Astrocyte (in vitro differentiated cells and primary cell): ENCODE measurements around the gene CERS6. TPM values are rescaled to one million over a fixed set of nuclear protein-coding genes. Genes with fewer than 3 reads are reported as not detected.

Experiments
- DNase-seq: peaks from one replicate; pipeline ENCODE4 v3.0.0-alpha.2; 2010; ENCODE audit warnings: low read depth
- FAIRE-seq: peaks from 2 replicates; lab custom pipeline; 2011; peaks lifted over from hg19 to GRCh38; lab: Jason Lieb, UNC
- H2AFZ ChIP-seq: 2 replicates; pipeline ENCODE4 v1.6.0; 2012; ENCODE audit warnings: low read depth, low read length, inconsistent platforms
- H3K27ac ChIP-seq: 2 replicates; pipeline ENCODE4 v1.5.1; 2011; ENCODE audit warnings: low read depth, low read length, inconsistent platforms
- H3K27me3 ChIP-seq: 2 replicates; pipeline ENCODE4 v1.6.0; 2011; ENCODE audit warnings: low read length, inconsistent platforms; ENCODE audit not compliant: insufficient read depth
- H3K36me3 ChIP-seq: 2 replicates; pipeline ENCODE4 v1.5.1; 2011; ENCODE audit warnings: low read length, inconsistent platforms; ENCODE audit not compliant: insufficient read depth
- H3K4me1 ChIP-seq: 2 replicates; pipeline ENCODE4 v1.5.1; 2011; ENCODE audit warnings: low read length, inconsistent platforms; ENCODE audit not compliant: insufficient read depth
- H3K4me2 ChIP-seq: 2 replicates; pipeline ENCODE4 v1.6.0; 2012; ENCODE audit warnings: low read length, inconsistent platforms
- H3K4me3 ChIP-seq: 2 replicates; pipeline ENCODE4 v1.5.1; 2011; ENCODE audit warnings: low read depth, mild to moderate bottlenecking, low read length, inconsistent platforms; ENCODE audit not compliant: insufficient read depth
- H3K79me2 ChIP-seq: 2 replicates; pipeline ENCODE4 v1.6.0; 2012; ENCODE audit warnings: mild to moderate bottlenecking, low read length, inconsistent platforms; ENCODE audit not compliant: insufficient read depth
- H3K9ac ChIP-seq: 2 replicates; pipeline ENCODE4 v1.6.0; 2012; ENCODE audit warnings: mild to moderate bottlenecking, low read length, inconsistent platforms
- H3K9me3 ChIP-seq: 2 replicates; pipeline ENCODE4 v1.5.1; 2012; ENCODE audit warnings: low read depth, mild to moderate bottlenecking, low read length, inconsistent platforms; ENCODE audit not compliant: insufficient read depth
- H4K20me1 ChIP-seq: 2 replicates; pipeline ENCODE4 v1.6.0; 2012; ENCODE audit warnings: low read length, inconsistent platforms; ENCODE audit not compliant: insufficient read depth
- H3K27ac Mint-ChIP-seq: one replicate; pipeline ENCODE4 v1.8.0; 2021; ENCODE audit warnings: mild to moderate bottlenecking, mixed read lengths; ENCODE audit not compliant: unreplicated experiment
- H3K27me3 Mint-ChIP-seq: one replicate; pipeline ENCODE4 v1.8.0; 2021; ENCODE audit warnings: low read depth, mixed read lengths; ENCODE audit not compliant: unreplicated experiment
- H3K36me3 Mint-ChIP-seq: one replicate; pipeline ENCODE4 v1.8.0; 2021; ENCODE audit warnings: low read depth, mixed read lengths; ENCODE audit not compliant: unreplicated experiment
- H3K4me1 Mint-ChIP-seq: one replicate; pipeline ENCODE4 v1.8.0; 2021; ENCODE audit warnings: low read depth, mixed read lengths; ENCODE audit not compliant: unreplicated experiment
- H3K4me3 Mint-ChIP-seq: one replicate; pipeline ENCODE4 v1.8.0; 2021; ENCODE audit warnings: mild to moderate bottlenecking, moderate library complexity, mixed read lengths; ENCODE audit not compliant: unreplicated experiment
- H3K9me3 Mint-ChIP-seq: one replicate; pipeline ENCODE4 v1.8.0; 2021; ENCODE audit warnings: mild to moderate bottlenecking, mixed read lengths; ENCODE audit not compliant: unreplicated experiment
- CTCF ChIP-seq: IDR thresholded peaks from 2 replicates; pipeline ENCODE4 v1.5.1; 2011; ENCODE audit warnings: low read depth, mild to moderate bottlenecking, inconsistent platforms, low read length, moderate library complexity; ENCODE audit not compliant: insufficient read depth
- EZH2 ChIP-seq: IDR thresholded peaks from 2 replicates; pipeline ENCODE4 v1.6.1; 2012; ENCODE audit warnings: mild to moderate bottlenecking, low read length, inconsistent platforms; ENCODE audit not compliant: insufficient read depth
- total RNA-seq: library from RNA; stranded (reverse); gene quantifications from 2 replicates; pipeline ENCODE4 v1.2.1, GENCODE V29; 2021

The CERS6 gene
- total RNA-seq, 1 donor from 2014 or later, result 23.4 TPM

GRCh38 chr2:168697668-168698121 lies 241.6 kb downstream of the CERS6 start:
- Histone ChIP-seq H3K27ac (no peak overlapping the region), H4K20me1 (no peaks in the 10 kb centered on the region), H3K9ac (no peak overlapping the region), H3K36me3 (no peaks in the 10 kb centered on the region), H3K9me3 (no peaks in the 10 kb centered on the region), H3K27me3 (no peaks in the 10 kb centered on the region), H3K4me1 (no peaks in the 10 kb centered on the region), H3K4me3 (no peak overlapping the region), H2AFZ (no peak overlapping the region), H3K79me2 (no peaks in the 10 kb centered on the region), H3K4me2 (no peak overlapping the region)
- no peaks in the 10 kb centered on the region for H3K4me1 Mint-ChIP-seq
- no peaks in the 10 kb centered on the region for H3K27me3 Mint-ChIP-seq
- H3K36me3 Mint-ChIP-seq, result no peaks in the 10 kb centered on the region
- no peak overlapping the region for H3K27ac Mint-ChIP-seq
- H3K4me3 Mint-ChIP-seq, result no peak overlapping the region
- H3K9me3 Mint-ChIP-seq, result no peaks in the 10 kb centered on the region
- no peak for TF ChIP-seq CTCF
- TF ChIP-seq EZH2, result no peak
- FAIRE-seq (no peak), DNase-seq (peak; percentile 29)

- H3K4me1 ChIP-seq, result no peaks in the 10 kb centered on the region
Measured at GRCh38 chr2:168698969-168699368, 242.9 kb downstream of the CERS6 start.

More at GRCh38 chr2:168698969-168699368, 242.9 kb downstream of the CERS6 start:
- Histone ChIP-seq H3K4me3 (no peak overlapping the region), H3K36me3 (no peaks in the 10 kb centered on the region), H3K9me3 (no peaks in the 10 kb centered on the region), H2AFZ (no peak overlapping the region), H3K27ac (no peak overlapping the region), H4K20me1 (no peaks in the 10 kb centered on the region), H3K79me2 (no peaks in the 10 kb centered on the region), H3K27me3 (no peaks in the 10 kb centered on the region), H3K9ac (no peak overlapping the region), H3K4me2 (no peak overlapping the region)
- Mint-ChIP-seq H3K27ac (no peak overlapping the region), H3K9me3 (no peaks in the 10 kb centered on the region), H3K4me1 (no peaks in the 10 kb centered on the region), H3K4me3 (no peak overlapping the region), H3K36me3 (no peaks in the 10 kb centered on the region), H3K27me3 (no peaks in the 10 kb centered on the region)
- FAIRE-seq, result no peak
- DNase-seq, result no peak
- TF ChIP-seq CTCF (no peak), EZH2 (no peak)
